ENCODE measurements around the gene LIMS1. TPM values are rescaled to one million over a fixed set of nuclear protein-coding genes. Genes with fewer than 3 reads are reported as not detected.
A peak's percentile ranks its signal among the peaks of the same experiment; 100 is the strongest.
"Not testable (repeated sequence)": the region's sequence is repeated elsewhere in the genome, so short reads cannot be mapped to it uniquely, and the experiment has no call there.

LIMS1 gene
- total RNA-seq, 1 donor from 2014 or later = 144 TPM

- Mint-ChIP-seq H3K9me3 (ENCODE audit: unreplicated experiment) (no peaks in the 10 kb centered on the region), H3K27me3 (ENCODE audit: unreplicated experiment) (no peaks in the 10 kb centered on the region), H3K36me3 (ENCODE audit: low read depth, unreplicated experiment) (no peaks in the 10 kb centered on the region), H3K4me1 (ENCODE audit: unreplicated experiment) (peaks cover 12% of the 10 kb centered on the region), H3K27ac (ENCODE audit: unreplicated experiment) (peak within 1 kb of the TSS; percentile 81), H3K4me3 (ENCODE audit: unreplicated experiment) (peak within 1 kb of the TSS; percentile 96)
- TF ChIP-seq CTCF (IDR thresholded peaks at IDR 0.05; ENCODE audit: unreplicated experiment) = no peak
- peak; percentile 91 for DNase-seq (ENCODE audit: low spot score)
Measured at GRCh38 chr2:108719149-108720044, 185.1 kb downstream of the LIMS1 start, which contains the start of gene RANBP2. Gene RANBP2, plus strand, starts transcription at chr2:108719482. Its CDS starts 125 bp downstream, at chr2:108719607.

DNA sequence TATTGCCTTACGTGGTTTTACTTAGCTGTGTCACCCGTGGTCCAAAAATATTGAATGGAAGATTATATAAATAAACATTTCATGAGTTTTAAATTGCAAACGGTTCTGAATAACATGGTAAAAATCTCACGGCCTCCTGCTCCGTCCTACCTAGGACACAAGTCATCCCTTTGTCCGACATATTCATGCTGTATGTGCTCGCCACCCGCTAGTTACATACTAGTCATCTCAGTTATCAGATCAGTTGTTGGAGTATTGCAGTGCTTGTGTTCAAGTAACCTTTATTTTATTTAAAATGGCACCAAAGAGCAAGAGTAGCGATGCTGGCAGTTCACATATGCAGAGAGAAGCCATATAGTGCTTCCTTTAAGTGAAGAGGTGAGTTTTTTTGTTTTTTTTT lies 191.8 kb downstream of the LIMS1 start:
- H3K4me3 Mint-ChIP-seq (ENCODE audit: unreplicated experiment); DNase-seq (ENCODE audit: low spot score); H3K27ac Mint-ChIP-seq (ENCODE audit: unreplicated experiment); H3K27me3 Mint-ChIP-seq (ENCODE audit: unreplicated experiment); H3K36me3 Mint-ChIP-seq (ENCODE audit: low read depth, unreplicated experiment); H3K9me3 Mint-ChIP-seq (ENCODE audit: unreplicated experiment): not testable (repeated sequence)
- H3K4me1 Mint-ChIP-seq (ENCODE audit: unreplicated experiment) = peaks cover 15% of the 10 kb centered on the region

DNA sequence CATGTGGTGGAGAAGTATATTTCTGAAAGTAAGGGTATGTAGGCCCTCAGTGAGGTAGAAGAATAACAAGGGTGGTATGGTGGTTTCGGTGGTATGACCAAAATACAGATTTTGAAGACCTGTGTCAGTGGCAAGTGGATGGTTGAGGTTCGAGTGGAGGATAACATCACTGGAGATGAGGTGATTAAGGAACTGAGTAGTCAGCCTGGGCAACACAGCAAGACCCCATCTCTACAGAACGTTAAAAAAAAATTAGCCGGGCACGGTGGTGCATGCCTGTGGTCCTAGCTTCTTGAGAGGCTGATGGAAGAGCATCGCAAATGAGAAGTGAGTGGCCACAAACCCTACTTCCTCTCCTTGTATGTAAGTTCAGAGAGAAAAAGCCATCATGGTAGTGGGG lies 200.4 kb downstream of the LIMS1 start:
- DNase-seq (ENCODE audit: low spot score); H3K27me3 Mint-ChIP-seq (ENCODE audit: unreplicated experiment); H3K4me1 Mint-ChIP-seq (ENCODE audit: unreplicated experiment); H3K27ac Mint-ChIP-seq (ENCODE audit: unreplicated experiment); H3K9me3 Mint-ChIP-seq (ENCODE audit: unreplicated experiment); H3K4me3 Mint-ChIP-seq (ENCODE audit: unreplicated experiment): not testable (repeated sequence)
- H3K36me3 Mint-ChIP-seq (ENCODE audit: low read depth, unreplicated experiment) = peaks cover 22% of the 10 kb centered on the region

Other genes starting within 250 kb of the LIMS1 start
- gene SULT1C2, start 245.6 kb upstream of the LIMS1 start, total RNA-seq (ENCODE audit: unreplicated experiment) = 0.85 TPM
- gene SULT1C4, start 156.5 kb upstream of the LIMS1 start, total RNA-seq (ENCODE audit: unreplicated experiment) = 22.6 TPM
- gene GCC2, start 85.3 kb upstream of the LIMS1 start, total RNA-seq (ENCODE audit: unreplicated experiment) = 64.9 TPM
- gene RANBP2, start 185.0 kb downstream of the LIMS1 start, total RNA-seq (ENCODE audit: unreplicated experiment) = 67.7 TPM